Measurements from ENCODE around the gene CIAO3. TPM values are rescaled to one million over a fixed set of nuclear protein-coding genes. Genes with fewer than 3 reads are reported as not detected.

CIAO3 gene
- total RNA-seq, 2 donors from 2014 or later, result 41.4 to 43.3 TPM

GRCh38 chr16:716768-717325 is 23.9 kb downstream of the CIAO3 start:
- H3K4me1 Mint-ChIP-seq, result peaks cover 9% of the 10 kb centered on the region
- WGBS, 2 experiments (ENCODE audit: insufficient coverage in 1 of 2, insufficient read length in 1 of 2), result 84 to 90% methylated on average over 23 to 29 of the region's 29 CpGs

GRCh38 chr16:716200-716568 is 24.6 kb downstream of the CIAO3 start:
- peak; percentile 63 for DNase-seq
- H3K36me3 ChIP-seq (ENCODE audit: control insufficient read depth, insufficient read depth, low read length), result no peaks in the 10 kb centered on the region
- 6 to 33% methylated on average over 2 to 12 of the region's 12 CpGs for WGBS, 2 experiments (ENCODE audit: insufficient coverage in 1 of 2, insufficient read length in 1 of 2)
- peaks cover 8% of the 10 kb centered on the region for H3K4me1 ChIP-seq (ENCODE audit: control insufficient read depth, insufficient read depth, low read length)
- Mint-ChIP-seq H3K4me1 (peaks cover 9% of the 10 kb centered on the region), H3K9me3 (no peaks in the 10 kb centered on the region), H3K27me3 (ENCODE audit: insufficient read depth) (peaks cover 29% of the 10 kb centered on the region), H3K36me3 (ENCODE audit: low read depth) (no peaks in the 10 kb centered on the region), H3K27ac (no peak overlapping the region), H3K4me3 (peak overlapping the region; percentile 49)
- TF ChIP-seq CTCF (conservative IDR thresholded peaks at IDR 0.05), result no peak
- H3K4me3 ChIP-seq (ENCODE audit: low read length), result peak overlapping the region; percentile 40
- H3K9ac ChIP-seq (ENCODE audit: extremely low read depth, low read length, poor library complexity, severe bottlenecking), result no peak overlapping the region
- H3K27ac ChIP-seq (ENCODE audit: low read depth, low read length), result peak overlapping the region; percentile 68
- H3K9me3 ChIP-seq (ENCODE audit: control insufficient read depth, low read length), result no peaks in the 10 kb centered on the region
- peaks cover 28% of the 10 kb centered on the region for H3K27me3 ChIP-seq (ENCODE audit: control insufficient read depth, insufficient read depth, low read length, poor library complexity, severe bottlenecking)

More at GRCh38 chr16:716768-717325, 23.9 kb downstream of the CIAO3 start:
- DNase-seq, result no peak
- Histone ChIP-seq H3K27ac (ENCODE audit: low read depth, low read length) (no peak overlapping the region), H3K9me3 (ENCODE audit: control insufficient read depth, low read length) (no peaks in the 10 kb centered on the region), H3K27me3 (ENCODE audit: control insufficient read depth, insufficient read depth, low read length, poor library complexity, severe bottlenecking) (peaks cover 24% of the 10 kb centered on the region), H3K9ac (ENCODE audit: extremely low read depth, low read length, poor library complexity, severe bottlenecking) (no peak overlapping the region), H3K36me3 (ENCODE audit: control insufficient read depth, insufficient read depth, low read length) (no peaks in the 10 kb centered on the region), H3K4me1 (ENCODE audit: control insufficient read depth, insufficient read depth, low read length) (peaks cover 8% of the 10 kb centered on the region), H3K4me3 (ENCODE audit: low read length) (no peak overlapping the region)
- H3K36me3 Mint-ChIP-seq (ENCODE audit: low read depth), result no peaks in the 10 kb centered on the region
- no peak overlapping the region for H3K27ac Mint-ChIP-seq
- peaks cover 23% of the 10 kb centered on the region for H3K27me3 Mint-ChIP-seq (ENCODE audit: insufficient read depth)
- H3K9me3 Mint-ChIP-seq, result no peaks in the 10 kb centered on the region
- H3K4me3 Mint-ChIP-seq, result no peak overlapping the region
- TF ChIP-seq CTCF (conservative IDR thresholded peaks at IDR 0.05), result no peak

GRCh38 chr16:715477-716199 is 25.2 kb downstream of the CIAO3 start:
- Mint-ChIP-seq H3K36me3 (ENCODE audit: low read depth) (no peaks in the 10 kb centered on the region), H3K9me3 (no peaks in the 10 kb centered on the region), H3K4me3 (peak overlapping the region; percentile 49), H3K27ac (no peak overlapping the region), H3K4me1 (peaks cover 9% of the 10 kb centered on the region), H3K27me3 (ENCODE audit: insufficient read depth) (peaks cover 30% of the 10 kb centered on the region)
- peak overlapping the region; percentile 60 for H3K4me3 ChIP-seq (ENCODE audit: low read length)
- no peaks in the 10 kb centered on the region for H3K9me3 ChIP-seq (ENCODE audit: control insufficient read depth, low read length)
- no peak overlapping the region for H3K9ac ChIP-seq (ENCODE audit: extremely low read depth, low read length, poor library complexity, severe bottlenecking)
- peak; percentile 53 for TF ChIP-seq CTCF (conservative IDR thresholded peaks at IDR 0.05)
- H3K27me3 ChIP-seq (ENCODE audit: control insufficient read depth, insufficient read depth, low read length, poor library complexity, severe bottlenecking), result peaks cover 34% of the 10 kb centered on the region
- 5 to 8% methylated on average over 11 to 74 of the region's 74 CpGs for WGBS, 2 experiments (ENCODE audit: insufficient coverage in 1 of 2, insufficient read length in 1 of 2)
- H3K36me3 ChIP-seq (ENCODE audit: control insufficient read depth, insufficient read depth, low read length), result no peaks in the 10 kb centered on the region
- peaks cover 8% of the 10 kb centered on the region for H3K4me1 ChIP-seq (ENCODE audit: control insufficient read depth, insufficient read depth, low read length)
- H3K27ac ChIP-seq (ENCODE audit: low read depth, low read length), result peak overlapping the region; percentile 68
- peak; percentile 79 for DNase-seq
